Osteocyte (in vitro differentiated cells): ENCODE measurements around the gene LDLRAD2. TPM values are rescaled to one million over a fixed set of nuclear protein-coding genes. Genes with fewer than 3 reads are reported as not detected.
"Not testable (repeated sequence)": the region's sequence is repeated elsewhere in the genome, so short reads cannot be mapped to it uniquely, and the experiment has no call there.

ENCODE experiments used
- DNase-seq: peaks from one replicate; pipeline ENCODE4 v3.0.0; 2021; ENCODE audit warnings: mixed read lengths; ENCODE audit not compliant: unreplicated experiment; ENCODE audit errors: extremely low spot score
- H3K27ac Mint-ChIP-seq: one replicate; pipeline ENCODE4 v1.8.0; 2021; ENCODE audit warnings: mild to moderate bottlenecking, mixed read lengths; ENCODE audit not compliant: unreplicated experiment
- H3K27me3 Mint-ChIP-seq: one replicate; pipeline ENCODE4 v1.8.0; 2021; ENCODE audit warnings: mixed read lengths; ENCODE audit not compliant: unreplicated experiment
- H3K36me3 Mint-ChIP-seq: one replicate; pipeline ENCODE4 v1.8.0; 2021; ENCODE audit warnings: mixed read lengths; ENCODE audit not compliant: unreplicated experiment
- H3K4me1 Mint-ChIP-seq: one replicate; pipeline ENCODE4 v1.8.0; 2021; ENCODE audit warnings: mixed read lengths; ENCODE audit not compliant: unreplicated experiment
- H3K4me3 Mint-ChIP-seq: one replicate; pipeline ENCODE4 v1.8.0; 2021; ENCODE audit warnings: mild to moderate bottlenecking, moderate library complexity, mixed read lengths; ENCODE audit not compliant: unreplicated experiment
- H3K9me3 Mint-ChIP-seq: one replicate; pipeline ENCODE4 v1.8.0; 2021; ENCODE audit warnings: mixed read lengths; ENCODE audit not compliant: unreplicated experiment
- total RNA-seq: library from RNA; stranded (reverse); gene quantifications from 2 replicates; pipeline ENCODE4 v1.2.1, GENCODE V29; 2021
- TF ChIP-seq, protein P1 (sequence below): fragments of 200-600 bp; sonication (generic); IDR thresholded peaks from 2 replicates; pipeline ENCODE4 v1.5.0; 2021; ENCODE audit warnings: antibody characterized with exemption, mild to moderate bottlenecking, moderate library complexity

LDLRAD2 gene
- total RNA-seq, 1 donor from 2014 or later = not detected

GRCh38 chr1:21782349-21782867 lies 29.7 kb upstream of the LDLRAD2 start:
- peak overlapping the region; percentile 93 for H3K4me3 Mint-ChIP-seq
- TF ChIP-seq, protein P1, sequence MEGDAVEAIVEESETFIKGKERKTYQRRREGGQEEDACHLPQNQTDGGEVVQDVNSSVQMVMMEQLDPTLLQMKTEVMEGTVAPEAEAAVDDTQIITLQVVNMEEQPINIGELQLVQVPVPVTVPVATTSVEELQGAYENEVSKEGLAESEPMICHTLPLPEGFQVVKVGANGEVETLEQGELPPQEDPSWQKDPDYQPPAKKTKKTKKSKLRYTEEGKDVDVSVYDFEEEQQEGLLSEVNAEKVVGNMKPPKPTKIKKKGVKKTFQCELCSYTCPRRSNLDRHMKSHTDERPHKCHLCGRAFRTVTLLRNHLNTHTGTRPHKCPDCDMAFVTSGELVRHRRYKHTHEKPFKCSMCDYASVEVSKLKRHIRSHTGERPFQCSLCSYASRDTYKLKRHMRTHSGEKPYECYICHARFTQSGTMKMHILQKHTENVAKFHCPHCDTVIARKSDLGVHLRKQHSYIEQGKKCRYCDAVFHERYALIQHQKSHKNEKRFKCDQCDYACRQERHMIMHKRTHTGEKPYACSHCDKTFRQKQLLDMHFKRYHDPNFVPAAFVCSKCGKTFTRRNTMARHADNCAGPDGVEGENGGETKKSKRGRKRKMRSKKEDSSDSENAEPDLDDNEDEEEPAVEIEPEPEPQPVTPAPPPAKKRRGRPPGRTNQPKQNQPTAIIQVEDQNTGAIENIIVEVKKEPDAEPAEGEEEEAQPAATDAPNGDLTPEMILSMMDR = peak; percentile 58
- H3K9me3 Mint-ChIP-seq = no peaks in the 10 kb centered on the region
- H3K27ac Mint-ChIP-seq = peak overlapping the region; percentile 100
- DNase-seq = no peak
- no peaks in the 10 kb centered on the region for H3K27me3 Mint-ChIP-seq
- no peaks in the 10 kb centered on the region for H3K36me3 Mint-ChIP-seq
- peaks cover 22% of the 10 kb centered on the region for H3K4me1 Mint-ChIP-seq

DNA sequence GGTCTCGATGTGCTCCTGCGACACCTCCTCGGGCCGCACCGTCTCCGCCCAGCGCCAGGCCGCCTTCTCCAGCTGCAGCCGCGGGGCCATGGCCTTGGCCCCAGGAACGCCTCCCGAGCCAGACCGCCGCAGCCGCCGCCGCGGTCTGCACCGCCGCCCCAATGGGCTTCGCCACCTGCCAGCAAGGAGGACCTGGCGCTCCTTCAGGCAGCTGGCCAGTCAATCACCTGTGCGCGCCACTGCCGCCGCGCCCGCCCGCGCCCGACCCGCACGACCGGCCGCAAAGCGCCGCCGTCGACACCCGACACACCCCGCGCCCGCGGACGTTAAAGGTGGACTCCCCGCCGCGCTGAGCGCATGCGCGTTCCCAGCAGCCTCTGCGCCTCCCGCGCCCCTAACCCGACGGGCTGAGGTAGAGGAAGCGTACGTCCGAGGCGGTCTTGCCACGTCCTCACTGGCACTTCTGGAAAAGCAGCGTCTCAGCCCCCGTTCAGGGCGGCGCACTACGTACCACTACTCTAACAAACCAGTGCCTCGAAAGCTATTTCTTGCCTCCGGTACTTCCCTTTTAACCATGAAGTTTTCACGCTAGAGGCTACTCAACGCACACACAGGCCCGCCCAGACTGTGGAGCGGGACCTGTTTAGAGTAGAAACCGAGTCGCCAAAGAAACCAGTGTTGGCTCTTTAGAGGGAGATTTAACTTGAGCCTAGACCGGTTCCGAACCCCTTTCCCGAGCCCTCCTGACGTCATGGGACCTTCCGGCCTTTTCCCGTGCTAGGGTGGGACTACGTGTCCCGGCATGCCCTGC lies 29.0 kb upstream of the LDLRAD2 start, which contains the start of gene USP48:
USP48 (minus strand) TSS at position 282 of the 811 bp plus-strand sequence; CDS start at position 90, 192 bp downstream.
- TF ChIP-seq, protein P1 = no peak
- H3K4me3 Mint-ChIP-seq = peak within 1 kb of the TSS; percentile 93
- peak within 1 kb of the TSS; percentile 100 for H3K27ac Mint-ChIP-seq
- peak; percentile 98 for DNase-seq
- H3K27me3 Mint-ChIP-seq = no peaks in the 10 kb centered on the region
- H3K36me3 Mint-ChIP-seq = no peaks in the 10 kb centered on the region
- H3K4me1 Mint-ChIP-seq = peaks cover 22% of the 10 kb centered on the region
- no peaks in the 10 kb centered on the region for H3K9me3 Mint-ChIP-seq

GRCh38 chr1:21783679-21784603 lies 28.1 kb upstream of the LDLRAD2 start:
- no peak for DNase-seq
- peak overlapping the region; percentile 93 for H3K4me3 Mint-ChIP-seq
- H3K4me1 Mint-ChIP-seq = peaks cover 22% of the 10 kb centered on the region
- H3K27me3 Mint-ChIP-seq = peaks cover 3% of the 10 kb centered on the region
- H3K36me3 Mint-ChIP-seq = no peaks in the 10 kb centered on the region
- TF ChIP-seq, protein P1 = no peak
- no peaks in the 10 kb centered on the region for H3K9me3 Mint-ChIP-seq
- H3K27ac Mint-ChIP-seq = peak overlapping the region; percentile 100

DNA sequence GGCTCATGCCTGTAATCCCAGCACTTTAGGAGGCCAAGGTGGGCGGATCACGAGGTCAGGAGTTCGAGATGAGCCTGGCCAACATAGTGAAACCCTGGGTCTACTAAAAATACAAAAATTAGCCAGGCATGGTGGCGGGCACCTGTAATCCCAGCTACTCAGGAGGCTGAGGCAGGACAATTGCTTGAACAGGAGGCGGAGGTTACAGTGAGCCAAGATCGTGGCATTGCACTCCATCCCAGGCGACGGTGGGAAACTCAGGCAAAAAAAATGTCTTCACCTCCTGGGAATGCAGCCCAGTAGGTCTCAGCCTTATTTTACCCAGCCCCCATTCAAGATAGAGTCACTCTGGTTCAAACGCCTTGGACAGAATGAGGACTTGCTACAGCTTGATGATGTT lies 26.3 kb upstream of the LDLRAD2 start:
- H3K9me3 Mint-ChIP-seq, H3K4me3 Mint-ChIP-seq, H3K36me3 Mint-ChIP-seq, H3K27me3 Mint-ChIP-seq, H3K27ac Mint-ChIP-seq, DNase-seq: not testable (repeated sequence)
- H3K4me1 Mint-ChIP-seq = peaks cover 12% of the 10 kb centered on the region

GRCh38 chr1:21786640-21787039 lies 25.4 kb upstream of the LDLRAD2 start:
- no peak for DNase-seq
- Mint-ChIP-seq H3K4me3 (no peak overlapping the region), H3K27ac (no peak overlapping the region), H3K27me3 (peaks cover 3% of the 10 kb centered on the region), H3K4me1 (peaks cover 9% of the 10 kb centered on the region), H3K36me3 (no peaks in the 10 kb centered on the region), H3K9me3 (no peaks in the 10 kb centered on the region)
- TF ChIP-seq, protein P1 = no peak
